Ishikawa (cell line): ENCODE data around the gene HASPIN.

Experiments
- CEBPB ChIP-seq: IDR thresholded peaks from 2 replicates; pipeline ENCODE4 v1.6.1; 2012
- CREB1 ChIP-seq: IDR thresholded peaks from 2 replicates; pipeline ENCODE4 v1.6.1; 2012; ENCODE audit warnings: low read depth
- EGR1 ChIP-seq: IDR thresholded peaks from 2 replicates; pipeline ENCODE4 v1.6.1; 2012
- EP300 ChIP-seq: IDR thresholded peaks from 2 replicates; pipeline ENCODE4 v1.6.1; 2012; ENCODE audit warnings: borderline replicate concordance
- FOXM1 ChIP-seq: IDR thresholded peaks from 2 replicates; pipeline ENCODE4 v1.6.1; 2012; ENCODE audit warnings: low read depth, borderline replicate concordance
- MAX ChIP-seq: IDR thresholded peaks from 2 replicates; pipeline ENCODE4 v1.6.1; 2012
- RAD21 ChIP-seq: IDR thresholded peaks from 2 replicates; pipeline ENCODE4 v1.6.1; 2012; ENCODE audit warnings: low read depth
- REST ChIP-seq: IDR thresholded peaks from 2 replicates; pipeline ENCODE4 v1.6.1; 2012; ENCODE audit warnings: low read depth, mild to moderate bottlenecking
- TAF1 ChIP-seq: IDR thresholded peaks from 2 replicates; pipeline ENCODE4 v1.6.1; 2012; ENCODE audit warnings: low read depth, mild to moderate bottlenecking
- TEAD4 ChIP-seq: IDR thresholded peaks from 2 replicates; pipeline ENCODE4 v1.6.1; 2012
- USF1 ChIP-seq: IDR thresholded peaks from 2 replicates; pipeline ENCODE4 v1.6.1; 2012
- YY1 ChIP-seq: IDR thresholded peaks from 2 replicates; pipeline ENCODE4 v1.6.1; 2012; ENCODE audit warnings: low read depth
- ZBTB7A ChIP-seq: IDR thresholded peaks from 2 replicates; pipeline ENCODE4 v1.6.1; 2012; ENCODE audit warnings: low read depth

- no peak for TF ChIP-seq RAD21
- no peak for TF ChIP-seq TAF1
- no peak for TF ChIP-seq FOXM1
- no peak for TF ChIP-seq CREB1
- TF ChIP-seq MAX = no peak
- TF ChIP-seq REST = no peak
- no peak for TF ChIP-seq EP300
- no peak for TF ChIP-seq YY1
- TF ChIP-seq EGR1 = no peak
- TF ChIP-seq TEAD4 = no peak
- no peak for TF ChIP-seq ZBTB7A
- no peak for TF ChIP-seq USF1
- no peak for TF ChIP-seq CEBPB
Observed at GRCh38 chr17:3691617-3692067, 32.1 kb upstream of the HASPIN start.
